Mesothelial cell of epicardium (in vitro differentiated cells): ENCODE data around the gene TPPP. TPM values are rescaled to one million over a fixed set of nuclear protein-coding genes. Genes with fewer than 3 reads are reported as not detected.

ENCODE experiments used
- DNase-seq, 2 experiments: peaks; one replicate each; pipeline ENCODE4 v3.0.0; 2021; ENCODE audit warnings: low spot score in 2 of 2; ENCODE audit not compliant: unreplicated experiment in 2 of 2
- H3K27ac Mint-ChIP-seq: 2 replicates; pipeline ENCODE4 v1.8.0; 2021; ENCODE audit warnings: mixed read lengths
- H3K27me3 Mint-ChIP-seq: 2 replicates; pipeline ENCODE4 v1.8.0; 2021; ENCODE audit warnings: low read depth, mixed read lengths
- H3K36me3 Mint-ChIP-seq: 2 replicates; pipeline ENCODE4 v1.8.0; 2021; ENCODE audit warnings: mixed read lengths
- H3K4me1 Mint-ChIP-seq: 2 replicates; pipeline ENCODE4 v1.8.0; 2021; ENCODE audit warnings: mixed read lengths
- H3K4me3 Mint-ChIP-seq: 2 replicates; pipeline ENCODE4 v1.8.0; 2021; ENCODE audit warnings: mild to moderate bottlenecking, moderate library complexity, mixed read lengths
- H3K9me3 Mint-ChIP-seq: 2 replicates; pipeline ENCODE4 v1.8.0; 2021; ENCODE audit warnings: mixed read lengths
- total RNA-seq: library from RNA; stranded (reverse); gene quantifications from 3 replicates; pipeline ENCODE4 v1.2.1, GENCODE V29; 2021
- TF ChIP-seq, protein P1 (sequence below): fragments of 200-600 bp; sonication (generic); IDR thresholded peaks from one replicate; pipeline ENCODE4 v1.5.0; 2021; ENCODE audit warnings: antibody characterized with exemption; ENCODE audit not compliant: unreplicated experiment

The TPPP gene
- total RNA-seq, 1 donor from 2014 or later: 0.16 TPM

DNA sequence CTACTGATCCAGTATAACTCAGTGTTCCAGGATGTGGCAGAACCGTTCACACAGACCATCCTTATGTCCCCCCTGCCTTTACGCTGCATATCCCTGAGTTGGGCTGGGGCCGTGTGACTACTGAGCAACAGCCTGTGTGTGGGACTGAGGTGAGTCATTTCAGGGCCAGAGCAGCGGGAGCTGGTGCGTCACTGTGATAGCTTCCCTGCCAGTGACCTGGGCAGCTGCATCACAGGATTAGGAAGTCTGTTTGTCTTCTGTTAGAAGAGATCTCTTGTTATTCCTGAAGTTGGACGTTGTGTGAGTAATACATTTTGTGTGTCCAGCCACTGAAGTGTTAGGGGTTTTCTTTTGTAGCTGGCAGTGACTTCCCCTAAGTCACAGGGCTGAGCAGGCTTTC lies 35.6 kb downstream of the TPPP start:
- DNase-seq: no peak

DNA sequence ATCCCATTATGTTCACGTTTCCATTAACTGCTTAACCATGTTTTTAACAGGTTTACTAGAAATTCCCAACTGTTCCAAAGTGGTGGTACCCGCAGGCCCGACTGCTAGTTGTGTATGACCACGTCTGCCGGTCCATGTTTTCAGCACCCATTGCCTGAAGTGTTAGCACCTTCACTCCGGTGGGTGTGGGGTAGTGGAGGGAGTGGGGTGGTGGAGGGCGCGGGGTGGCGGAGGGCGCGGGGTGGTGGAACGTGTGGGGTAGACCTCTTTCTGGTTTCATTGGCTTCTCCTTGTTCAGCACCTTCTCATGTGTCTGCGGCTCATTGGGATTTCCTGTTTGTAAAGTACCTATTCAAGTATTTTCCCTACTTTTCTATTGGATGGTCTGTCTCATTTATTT lies 37.7 kb downstream of the TPPP start:
- Mint-ChIP-seq H3K36me3 (peaks cover 40% of the 10 kb centered on the region), H3K9me3 (peaks cover 14% of the 10 kb centered on the region), H3K4me3 (no peak overlapping the region)

More for the DNA sequence above, 35.6 kb downstream of the TPPP start:
- TF ChIP-seq, protein P1, sequence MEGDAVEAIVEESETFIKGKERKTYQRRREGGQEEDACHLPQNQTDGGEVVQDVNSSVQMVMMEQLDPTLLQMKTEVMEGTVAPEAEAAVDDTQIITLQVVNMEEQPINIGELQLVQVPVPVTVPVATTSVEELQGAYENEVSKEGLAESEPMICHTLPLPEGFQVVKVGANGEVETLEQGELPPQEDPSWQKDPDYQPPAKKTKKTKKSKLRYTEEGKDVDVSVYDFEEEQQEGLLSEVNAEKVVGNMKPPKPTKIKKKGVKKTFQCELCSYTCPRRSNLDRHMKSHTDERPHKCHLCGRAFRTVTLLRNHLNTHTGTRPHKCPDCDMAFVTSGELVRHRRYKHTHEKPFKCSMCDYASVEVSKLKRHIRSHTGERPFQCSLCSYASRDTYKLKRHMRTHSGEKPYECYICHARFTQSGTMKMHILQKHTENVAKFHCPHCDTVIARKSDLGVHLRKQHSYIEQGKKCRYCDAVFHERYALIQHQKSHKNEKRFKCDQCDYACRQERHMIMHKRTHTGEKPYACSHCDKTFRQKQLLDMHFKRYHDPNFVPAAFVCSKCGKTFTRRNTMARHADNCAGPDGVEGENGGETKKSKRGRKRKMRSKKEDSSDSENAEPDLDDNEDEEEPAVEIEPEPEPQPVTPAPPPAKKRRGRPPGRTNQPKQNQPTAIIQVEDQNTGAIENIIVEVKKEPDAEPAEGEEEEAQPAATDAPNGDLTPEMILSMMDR: no peak
- H3K9me3 Mint-ChIP-seq: peaks cover 14% of the 10 kb centered on the region
- H3K27ac Mint-ChIP-seq: peak overlapping the region; percentile 27
- H3K4me1 Mint-ChIP-seq: no peaks in the 10 kb centered on the region
- H3K36me3 Mint-ChIP-seq: peaks cover 49% of the 10 kb centered on the region
- no peaks in the 10 kb centered on the region for H3K27me3 Mint-ChIP-seq
- no peak overlapping the region for H3K4me3 Mint-ChIP-seq

DNA sequence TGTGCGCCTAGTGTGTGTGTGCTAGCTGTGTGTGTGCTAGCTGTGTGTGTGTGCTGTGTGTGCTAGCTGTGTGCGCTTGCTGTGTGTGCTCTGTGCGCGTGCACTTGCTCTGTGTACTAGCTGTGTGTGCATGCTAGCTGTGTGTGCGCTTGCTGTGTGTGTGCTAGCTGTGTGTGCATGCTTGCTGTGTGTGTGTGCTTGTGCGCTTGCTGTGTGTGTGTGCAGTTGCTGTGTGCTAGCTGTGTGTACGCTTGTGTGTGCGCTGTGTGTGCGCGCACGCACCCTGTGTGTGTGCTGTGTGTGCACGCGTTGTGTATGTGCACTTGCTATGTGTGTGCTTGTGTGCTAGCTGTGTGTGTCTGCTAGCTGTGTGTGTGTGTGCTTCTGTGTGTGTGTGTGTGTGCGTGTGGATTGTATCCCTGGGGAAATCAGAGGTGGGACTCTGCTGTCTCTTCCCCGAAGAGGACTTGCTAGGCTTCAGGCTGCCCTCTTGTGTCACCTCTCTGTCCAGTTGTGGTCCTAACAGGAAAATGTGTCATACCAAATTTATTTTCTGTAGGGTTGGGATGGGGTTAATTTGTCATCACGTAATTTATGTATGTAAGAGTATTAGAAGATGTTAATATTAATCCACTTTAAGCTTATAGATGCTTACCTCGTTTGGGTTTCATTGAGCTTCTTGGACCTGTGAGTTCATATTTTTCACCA lies 38.9 kb downstream of the TPPP start:
- H3K27me3 Mint-ChIP-seq: no peaks in the 10 kb centered on the region
- peaks cover 30% of the 10 kb centered on the region for H3K36me3 Mint-ChIP-seq
- TF ChIP-seq, protein P1: no peak
- no peak overlapping the region for H3K27ac Mint-ChIP-seq
- no peak for DNase-seq
- no peaks in the 10 kb centered on the region for H3K4me1 Mint-ChIP-seq
- no peak overlapping the region for H3K4me3 Mint-ChIP-seq
- H3K9me3 Mint-ChIP-seq: peaks cover 10% of the 10 kb centered on the region

More for the DNA sequence above, 37.7 kb downstream of the TPPP start:
- no peaks in the 10 kb centered on the region for H3K4me1 Mint-ChIP-seq
- TF ChIP-seq, protein P1: no peak
- H3K27me3 Mint-ChIP-seq: no peaks in the 10 kb centered on the region
- H3K27ac Mint-ChIP-seq: no peak overlapping the region
- no peak for DNase-seq

GRCh38 chr5:652773-653350 lies 40.3 kb downstream of the TPPP start:
- Mint-ChIP-seq H3K4me3 (no peak overlapping the region), H3K36me3 (peaks cover 21% of the 10 kb centered on the region), H3K27me3 (no peaks in the 10 kb centered on the region), H3K9me3 (peaks cover 5% of the 10 kb centered on the region), H3K27ac (no peak overlapping the region), H3K4me1 (no peaks in the 10 kb centered on the region)
- TF ChIP-seq, protein P1: no peak
- no peak for DNase-seq

- Mint-ChIP-seq H3K4me3 (no peak overlapping the region), H3K9me3 (no peaks in the 10 kb centered on the region), H3K27ac (no peak overlapping the region), H3K36me3 (peaks cover 14% of the 10 kb centered on the region), H3K4me1 (no peaks in the 10 kb centered on the region), H3K27me3 (no peaks in the 10 kb centered on the region)
- TF ChIP-seq, protein P1: no peak
- DNase-seq: no peak
Measured at GRCh38 chr5:652023-652515, 41.1 kb downstream of the TPPP start.
